ENCODE measurements around the gene HSD3B7. TPM values are rescaled to one million over a fixed set of nuclear protein-coding genes. Genes with fewer than 3 reads are reported as not detected.

HSD3B7 gene
- 73.0 and 95.3 TPM in 2 replicates for total RNA-seq (2014; rRNA removed; shearing (Covaris generic); ENCODE audit: low replicate concordance)

- DNase-seq (ENCODE audit: low read depth): peak; percentile 82
- in situ Hi-C loops (cut with HindIII; ENCODE audit: low pct_unique_long_range_greater_than_20kb, low sequenced_read_pairs): no loop called here
Observed at GRCh38 chr16:30984669-30985400, at the start of gene HSD3B7. Gene HSD3B7, plus strand, starts transcription at chr16:30985207. Its CDS starts 452 bp downstream, at chr16:30985659.

GRCh38 chr16:30937692-30938091 is 47.3 kb upstream of the HSD3B7 start:
- in situ Hi-C loops (cut with HindIII; ENCODE audit: low pct_unique_long_range_greater_than_20kb, low sequenced_read_pairs): loop anchor here (25.0 kb wide), 1 partner anchor 175 kb away; the partner anchor contains the start of genes CFAP119 and RNF40

GRCh38 chr16:30939571-30939970 is 45.4 kb upstream of the HSD3B7 start:
- in situ Hi-C loops (cut with HindIII; ENCODE audit: low pct_unique_long_range_greater_than_20kb, low sequenced_read_pairs): loop anchor here (25.0 kb wide), 1 partner anchor 177 kb away; the partner anchor contains the start of genes CFAP119 and RNF40
- peak; percentile 77 for DNase-seq (ENCODE audit: low read depth)

More at GRCh38 chr16:30937692-30938091, 47.3 kb upstream of the HSD3B7 start:
- DNase-seq (ENCODE audit: low read depth): no peak

- DNase-seq (ENCODE audit: low read depth): peak; percentile 85
- in situ Hi-C loops (cut with HindIII; ENCODE audit: low pct_unique_long_range_greater_than_20kb, low sequenced_read_pairs): loop anchor here (25.0 kb wide), 1 partner anchor 180 kb away; the partner anchor contains the start of genes CFAP119 and RNF40
Observed at GRCh38 chr16:30941600-30942425, 43.2 kb upstream of the HSD3B7 start.

- in situ Hi-C loops (cut with HindIII; ENCODE audit: low pct_unique_long_range_greater_than_20kb, low sequenced_read_pairs): loop anchor here (25.0 kb wide), 1 partner anchor 180 kb away; the partner anchor contains the start of genes CFAP119 and RNF40
- DNase-seq (ENCODE audit: low read depth): no peak
Observed at GRCh38 chr16:30942426-30942806, 42.6 kb upstream of the HSD3B7 start.

GRCh38 chr16:30944352-30944751 is 40.7 kb upstream of the HSD3B7 start:
- in situ Hi-C loops (cut with HindIII; ENCODE audit: low pct_unique_long_range_greater_than_20kb, low sequenced_read_pairs): loop anchor here (25.0 kb wide), 1 partner anchor 182 kb away; the partner anchor contains the start of genes CFAP119 and RNF40
- DNase-seq (ENCODE audit: low read depth): no peak

GRCh38 chr16:30946671-30947540 is 38.1 kb upstream of the HSD3B7 start:
- no peak for DNase-seq (ENCODE audit: low read depth)
- in situ Hi-C loops (cut with HindIII; ENCODE audit: low pct_unique_long_range_greater_than_20kb, low sequenced_read_pairs): loop anchor here (25.0 kb wide), 1 partner anchor 185 kb away; the partner anchor contains the start of genes CFAP119 and RNF40

- in situ Hi-C loops (cut with HindIII; ENCODE audit: low pct_unique_long_range_greater_than_20kb, low sequenced_read_pairs): loop anchor here (25.0 kb wide), 1 partner anchor 185 kb away; the partner anchor contains the start of genes CFAP119 and RNF40
- no peak for DNase-seq (ENCODE audit: low read depth)
Observed at GRCh38 chr16:30947541-30947858, 37.5 kb upstream of the HSD3B7 start.

GRCh38 chr16:30947859-30948666 is 36.9 kb upstream of the HSD3B7 start:
- in situ Hi-C loops (cut with HindIII; ENCODE audit: low pct_unique_long_range_greater_than_20kb, low sequenced_read_pairs): loop anchor here (25.0 kb wide), 1 partner anchor 186 kb away; the partner anchor contains the start of genes CFAP119 and RNF40
- DNase-seq (ENCODE audit: low read depth): peak; percentile 100

- peak; percentile 79 for DNase-seq (ENCODE audit: low read depth)
- in situ Hi-C loops (cut with HindIII; ENCODE audit: low pct_unique_long_range_greater_than_20kb, low sequenced_read_pairs): loop anchor here (25.0 kb wide), 1 partner anchor 187 kb away; the partner anchor contains the start of genes CFAP119 and RNF40
Observed at GRCh38 chr16:30948667-30949649, 36.0 kb upstream of the HSD3B7 start, which contains the start of gene ORAI3. Gene ORAI3, plus strand, starts transcription at chr16:30949068. Its CDS starts 222 bp downstream, at chr16:30949290.

GRCh38 chr16:30949650-30950515 is 35.1 kb upstream of the HSD3B7 start:
- in situ Hi-C loops (cut with HindIII; ENCODE audit: low pct_unique_long_range_greater_than_20kb, low sequenced_read_pairs): loop anchor here (25.0 kb wide), 1 partner anchor 188 kb away; the partner anchor contains the start of genes CFAP119 and RNF40
- DNase-seq (ENCODE audit: low read depth): peak; percentile 99

- in situ Hi-C loops (cut with HindIII; ENCODE audit: low pct_unique_long_range_greater_than_20kb, low sequenced_read_pairs): no loop called here
Observed at GRCh38 chr16:30950516-30951065, 34.4 kb upstream of the HSD3B7 start.

GRCh38 chr16:30951193-30951592 is 33.8 kb upstream of the HSD3B7 start:
- in situ Hi-C loops (cut with HindIII; ENCODE audit: low pct_unique_long_range_greater_than_20kb, low sequenced_read_pairs): no loop called here
- no peak for DNase-seq (ENCODE audit: low read depth)

More at GRCh38 chr16:30950516-30951065, 34.4 kb upstream of the HSD3B7 start:
- DNase-seq (ENCODE audit: low read depth): no peak

- in situ Hi-C loops (cut with HindIII; ENCODE audit: low pct_unique_long_range_greater_than_20kb, low sequenced_read_pairs): no loop called here
- no peak for DNase-seq (ENCODE audit: low read depth)
Observed at GRCh38 chr16:30951750-30952149, 33.3 kb upstream of the HSD3B7 start.

Data from Caki2 (cell line).